Measurements from ENCODE around the gene RBM19.
A peak's percentile ranks its signal among the peaks of the same experiment; 100 is the strongest.

Gene RBM19

GRCh38 chr12:113852695-113853490 lies 113.2 kb downstream of the RBM19 start:
- DNase-seq: no peak

GRCh38 chr12:113852264-113852663 lies 113.9 kb downstream of the RBM19 start:
- DNase-seq: no peak

GRCh38 chr12:113850309-113851056 lies 115.6 kb downstream of the RBM19 start:
- DNase-seq: peak; percentile 10

- no peak for DNase-seq
These were observed 118.3 kb downstream of the RBM19 start for GRCh38 chr12:113847856-113848255.

DNA sequence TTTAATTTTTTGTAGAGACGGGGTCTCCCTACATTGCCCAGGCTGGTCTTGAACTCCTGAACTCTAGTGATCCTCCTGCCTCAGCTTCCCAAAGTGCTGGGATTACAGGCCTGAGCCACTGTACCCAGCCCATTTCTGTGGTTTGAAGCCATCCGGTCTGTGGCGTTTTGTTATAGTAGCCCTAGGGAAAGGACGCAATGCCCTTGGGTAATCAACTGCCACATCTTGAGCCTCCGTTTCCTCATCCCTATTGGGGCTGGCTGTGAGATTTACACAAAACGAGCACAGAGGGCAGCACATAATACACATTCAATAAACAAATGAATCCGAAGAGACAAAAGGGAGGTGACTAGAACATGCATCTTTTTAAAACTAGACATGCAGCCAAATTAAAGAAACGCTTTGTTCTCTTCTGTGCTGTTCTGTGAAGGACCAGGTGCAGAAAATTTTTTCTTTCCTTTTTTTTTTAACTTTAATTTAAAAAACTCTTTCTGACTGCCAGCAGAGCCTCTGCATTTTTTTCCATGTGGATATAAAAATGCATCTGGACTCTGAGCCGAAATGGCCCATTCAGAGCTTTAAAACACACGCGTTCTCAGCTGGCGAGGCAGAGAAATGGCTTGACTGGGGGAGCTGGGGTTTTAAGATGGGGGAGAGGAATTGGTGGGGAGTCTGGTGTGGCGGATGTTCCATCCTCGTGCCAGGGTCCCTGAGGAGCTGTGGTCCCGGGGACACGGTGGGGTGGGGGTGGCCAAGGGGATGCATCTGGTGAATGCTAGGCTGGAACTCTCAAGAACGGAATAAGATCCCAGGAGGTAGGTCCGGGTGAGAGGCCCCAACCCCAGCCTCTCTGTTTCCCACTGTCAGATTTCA lies 119.0 kb downstream of the RBM19 start:
- DNase-seq: no peak

DNA sequence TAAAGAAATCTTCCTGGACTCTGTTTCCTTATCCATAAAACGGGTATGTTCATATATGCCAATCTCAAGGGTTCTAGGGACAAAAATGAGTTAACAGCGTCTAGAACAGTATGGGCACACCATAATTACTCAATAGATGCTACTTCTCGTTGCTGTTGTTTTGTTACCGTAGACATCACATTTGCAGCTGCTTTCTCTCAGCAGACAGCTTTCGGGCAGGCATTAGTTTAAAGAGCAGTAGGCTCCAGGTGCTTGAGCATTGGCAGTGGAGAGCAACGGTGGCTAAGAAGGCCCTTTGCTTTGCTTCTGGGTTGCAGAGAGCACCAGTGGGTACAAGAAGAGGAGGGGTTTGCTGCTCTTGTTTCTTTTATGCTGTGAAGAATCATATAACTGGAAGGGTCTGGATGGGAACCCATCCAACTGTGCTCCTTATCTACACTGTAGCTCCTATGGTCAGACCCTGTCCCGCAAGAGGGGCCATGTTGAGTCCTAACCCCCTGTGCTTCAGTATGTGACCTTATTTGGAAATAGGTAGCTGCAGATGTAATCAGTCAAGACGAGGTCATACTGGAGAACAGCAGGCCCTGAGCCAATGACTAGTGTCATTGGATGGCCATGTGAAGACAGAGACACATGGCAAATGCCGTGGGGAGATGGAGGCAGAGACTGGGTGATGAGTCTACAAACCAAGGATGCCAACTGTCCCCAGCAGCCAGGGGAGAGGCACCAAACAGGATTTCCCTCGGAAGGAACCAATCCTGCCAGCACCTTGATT lies 120.0 kb downstream of the RBM19 start:
- peak; percentile 33 for DNase-seq

DNA sequence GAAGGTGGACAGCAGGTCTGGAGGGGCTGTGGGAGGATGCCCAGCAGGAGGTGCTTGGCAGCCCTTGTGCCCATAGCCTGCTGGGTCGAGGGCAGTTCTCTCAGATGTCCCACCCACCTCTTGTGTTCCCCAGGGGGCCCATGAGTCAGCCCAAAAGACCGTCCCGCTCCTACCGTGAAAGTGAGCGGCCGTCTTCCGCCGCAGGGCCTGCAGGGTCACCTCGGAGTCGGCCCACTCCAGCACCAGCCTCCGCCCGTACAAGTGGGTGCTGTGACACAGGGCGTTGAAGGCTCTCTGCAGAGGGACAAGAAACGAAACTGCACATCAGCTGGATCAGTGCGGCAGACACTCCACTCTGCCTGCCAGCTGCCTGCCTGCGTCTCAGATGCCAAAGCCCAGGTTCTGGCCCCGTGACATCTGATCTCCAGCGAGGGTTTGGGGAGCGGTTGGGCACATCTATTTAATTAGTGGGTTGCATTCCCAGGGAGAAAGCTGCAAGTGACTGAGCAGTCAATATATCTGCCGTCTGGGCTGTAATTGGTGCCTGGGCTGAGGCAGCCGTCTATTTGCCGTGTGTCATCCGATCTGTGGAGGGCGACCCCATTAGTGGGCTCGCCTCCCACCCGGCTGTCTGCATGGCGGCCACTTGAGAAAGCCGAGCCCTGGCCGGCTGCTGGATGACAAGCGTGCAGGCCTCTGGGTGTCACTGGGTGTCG lies 121.5 kb downstream of the RBM19 start:
- DNase-seq: no peak

GRCh38 chr12:113842699-113843098 lies 123.4 kb downstream of the RBM19 start:
- no peak for DNase-seq

DNA sequence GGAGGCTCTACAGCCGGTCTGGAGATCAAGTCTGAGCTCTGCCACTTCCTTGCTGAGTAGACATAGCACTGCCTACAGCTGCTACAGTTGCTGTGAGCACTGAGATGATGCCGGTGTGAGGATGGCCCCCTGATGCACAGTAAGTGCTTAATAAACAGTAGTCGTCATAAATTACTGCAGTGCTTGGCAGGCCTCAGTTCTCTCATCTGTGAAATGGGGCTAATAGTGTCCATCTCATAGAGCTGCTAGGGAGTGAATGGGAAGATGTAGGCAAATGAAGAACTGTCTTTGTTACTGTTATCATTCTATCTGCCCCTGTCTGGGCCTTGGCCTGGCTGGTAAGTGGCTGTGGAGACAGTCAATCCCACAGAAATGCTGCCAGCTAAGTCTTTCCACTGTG lies 124.3 kb downstream of the RBM19 start:
- no peak for DNase-seq

GRCh38 chr12:113840401-113841042 lies 125.6 kb downstream of the RBM19 start:
- no peak for DNase-seq

DNA sequence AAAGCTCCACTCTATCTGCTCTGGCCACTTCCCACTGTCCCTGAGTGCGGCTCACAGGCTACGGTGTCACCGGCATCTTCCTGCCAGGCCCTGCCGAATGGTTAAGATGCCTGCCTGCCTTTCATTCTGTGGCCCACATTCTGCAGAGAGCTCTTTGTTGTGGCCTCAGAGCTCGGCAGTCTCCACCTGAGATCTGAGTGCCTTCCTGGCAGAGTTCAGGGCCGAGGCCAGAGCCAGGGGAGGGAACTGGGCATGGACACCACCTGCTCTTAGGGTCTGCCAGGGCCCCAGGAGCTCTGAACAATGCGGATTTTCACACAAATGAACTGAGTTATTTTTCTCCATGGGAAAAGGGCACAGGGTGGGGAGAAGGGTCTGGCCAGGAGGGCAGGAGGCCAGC lies 127.2 kb downstream of the RBM19 start:
- no peak for DNase-seq

DNA sequence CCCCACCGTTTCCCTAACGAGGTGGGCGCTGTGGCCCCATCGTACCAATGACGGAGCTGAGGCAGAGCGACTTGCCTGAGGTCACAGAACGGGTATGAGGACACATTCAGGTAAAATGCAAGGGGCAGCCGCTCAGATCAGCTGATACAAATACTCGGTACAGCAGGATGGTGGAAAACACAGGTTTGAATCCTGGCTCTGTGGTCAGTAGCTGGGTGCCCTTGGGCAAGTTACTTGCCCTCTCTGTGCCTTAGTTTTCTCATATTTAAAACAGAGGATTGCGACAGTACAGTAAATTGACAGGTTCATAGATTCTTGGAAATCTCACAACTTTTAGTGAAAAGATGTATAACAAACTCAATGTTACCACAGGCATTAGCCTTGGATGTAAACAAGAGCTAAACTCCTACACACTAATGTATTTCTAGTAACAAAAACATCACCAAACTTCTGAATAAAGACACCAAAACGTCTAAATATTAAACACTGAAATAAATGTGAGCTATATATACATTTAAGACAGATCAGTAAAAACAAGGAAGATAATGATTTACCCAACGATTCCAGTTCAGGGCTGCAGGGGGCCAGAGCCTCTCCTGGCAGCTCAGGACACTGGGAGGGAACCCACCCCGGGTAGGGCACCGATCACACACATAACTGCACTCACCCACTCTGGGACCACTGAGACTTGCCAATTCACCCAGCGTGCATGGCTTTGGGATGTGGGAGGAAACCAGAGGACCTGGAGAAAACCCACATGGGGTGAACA lies 128.4 kb downstream of the RBM19 start:
- no peak for DNase-seq

DNA sequence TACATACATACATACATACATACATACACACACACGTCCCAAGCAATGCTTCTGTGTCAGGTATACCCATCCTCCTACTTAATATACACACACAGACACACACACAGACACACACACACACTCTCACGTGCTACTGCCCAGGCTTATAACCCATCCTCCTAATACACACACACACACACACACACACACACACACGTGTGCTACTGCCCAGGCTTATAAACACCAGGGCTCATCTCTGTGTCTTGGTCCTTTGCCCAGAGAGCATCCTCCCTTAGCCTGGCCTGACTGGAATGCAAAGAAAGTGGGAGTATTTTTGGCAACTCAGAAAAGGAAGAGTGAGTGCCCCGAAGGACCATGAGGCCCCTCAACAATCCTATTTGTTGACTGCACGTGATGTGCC lies 129.0 kb downstream of the RBM19 start:
- peak; percentile 20 for DNase-seq

DNA sequence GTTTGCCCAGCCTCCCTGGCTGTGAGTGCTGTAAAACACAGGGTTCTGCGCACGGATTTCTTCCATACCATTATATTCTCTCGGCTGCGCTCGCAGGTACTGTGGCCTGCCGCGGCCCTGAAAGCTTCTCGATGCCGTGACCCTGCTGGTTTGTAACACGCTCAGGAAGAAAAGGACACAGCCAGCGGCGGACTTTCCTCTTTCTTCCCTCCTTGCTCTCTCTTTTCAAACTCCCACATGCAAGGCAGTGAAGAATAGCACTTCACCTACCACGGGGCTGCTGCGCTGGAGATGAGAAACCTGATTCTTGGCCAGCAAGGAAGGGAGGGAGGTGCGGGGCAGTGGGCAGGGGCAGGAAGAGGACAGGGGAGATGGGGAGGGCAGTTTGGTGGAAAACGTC lies 130.2 kb downstream of the RBM19 start:
- no peak for DNase-seq

DNA sequence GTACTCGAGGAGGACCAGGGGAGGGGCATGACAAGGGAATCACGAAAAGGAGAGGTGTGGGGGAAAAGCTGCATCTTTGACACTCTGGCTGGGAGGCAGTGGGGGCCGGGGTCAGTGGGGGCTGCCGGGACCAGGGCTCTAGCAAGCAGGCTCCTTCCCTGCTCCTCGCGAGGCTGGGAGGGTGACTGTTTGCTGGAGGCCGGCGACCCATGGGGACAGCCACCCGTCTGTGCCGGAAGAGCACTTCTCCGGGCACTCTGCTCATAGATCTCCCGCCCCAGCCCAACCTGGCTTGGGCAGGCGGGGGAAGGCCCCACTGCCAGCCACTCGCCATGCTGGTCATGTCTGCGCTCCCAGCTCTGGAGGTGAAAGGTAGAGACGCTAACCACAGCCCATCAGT lies 130.7 kb downstream of the RBM19 start:
- DNase-seq: no peak

DNA sequence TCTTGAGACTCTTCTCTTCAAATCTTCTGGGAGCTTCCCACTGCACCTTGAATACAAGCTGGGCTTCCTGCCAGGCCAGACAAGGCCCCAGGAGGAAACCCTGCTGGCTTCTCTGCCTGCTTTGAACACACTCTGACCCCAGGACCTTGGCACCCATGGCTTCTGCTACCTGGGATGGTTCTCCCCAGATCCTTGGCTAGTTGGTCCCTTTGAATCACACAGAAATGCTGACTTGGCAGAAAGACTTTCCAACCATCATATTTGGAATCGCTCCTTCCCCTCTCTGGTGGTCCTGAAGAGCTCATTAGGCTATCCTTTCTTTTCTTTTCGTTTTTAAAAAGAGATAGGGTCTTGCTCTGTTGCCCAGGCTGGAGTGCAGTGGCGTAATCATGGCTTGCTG lies 132.7 kb downstream of the RBM19 start:
- DNase-seq: no peak

DNA sequence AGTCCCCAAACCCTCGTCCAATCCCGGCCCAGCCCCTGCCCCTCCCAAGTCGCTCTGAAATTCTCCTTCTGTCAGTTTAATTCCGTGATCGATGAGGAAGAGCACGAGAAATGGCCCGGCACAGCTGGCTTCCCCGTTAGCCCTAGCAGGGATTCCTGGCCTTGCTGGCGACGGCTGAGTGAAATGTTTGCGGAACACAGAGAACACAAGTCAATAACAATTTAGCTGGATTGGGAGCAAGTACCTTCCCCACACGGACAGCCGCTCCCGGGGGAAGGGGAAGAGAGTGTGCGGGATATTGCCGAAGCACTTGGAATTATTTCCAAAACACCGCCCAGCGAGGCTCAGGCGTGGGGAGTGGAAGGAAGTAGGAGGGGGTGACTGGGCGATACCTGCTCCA lies 134.6 kb downstream of the RBM19 start:
- DNase-seq: no peak

GRCh38 chr12:113831016-113831415 lies 135.1 kb downstream of the RBM19 start:
- peak; percentile 37 for DNase-seq

DNA sequence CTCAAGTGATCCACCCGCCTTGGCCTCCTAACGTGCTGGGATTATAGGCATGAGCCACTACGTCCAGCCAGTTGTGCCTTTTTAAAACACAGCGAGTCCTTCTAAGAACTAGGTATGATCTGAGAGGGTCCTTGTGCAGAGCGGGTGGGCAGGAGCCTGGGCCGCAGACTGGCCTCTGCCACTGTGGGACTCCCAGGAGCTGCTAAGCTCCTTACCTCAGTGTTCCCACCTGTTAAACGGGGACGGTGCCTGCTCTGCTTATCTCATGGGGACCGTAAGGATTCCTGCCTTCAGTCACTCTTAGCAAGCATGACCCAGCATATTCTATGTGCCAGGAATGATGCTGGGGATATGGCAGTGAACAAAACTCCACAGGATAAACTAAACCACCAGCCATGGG lies 136.9 kb downstream of the RBM19 start:
- no peak for DNase-seq

DNA sequence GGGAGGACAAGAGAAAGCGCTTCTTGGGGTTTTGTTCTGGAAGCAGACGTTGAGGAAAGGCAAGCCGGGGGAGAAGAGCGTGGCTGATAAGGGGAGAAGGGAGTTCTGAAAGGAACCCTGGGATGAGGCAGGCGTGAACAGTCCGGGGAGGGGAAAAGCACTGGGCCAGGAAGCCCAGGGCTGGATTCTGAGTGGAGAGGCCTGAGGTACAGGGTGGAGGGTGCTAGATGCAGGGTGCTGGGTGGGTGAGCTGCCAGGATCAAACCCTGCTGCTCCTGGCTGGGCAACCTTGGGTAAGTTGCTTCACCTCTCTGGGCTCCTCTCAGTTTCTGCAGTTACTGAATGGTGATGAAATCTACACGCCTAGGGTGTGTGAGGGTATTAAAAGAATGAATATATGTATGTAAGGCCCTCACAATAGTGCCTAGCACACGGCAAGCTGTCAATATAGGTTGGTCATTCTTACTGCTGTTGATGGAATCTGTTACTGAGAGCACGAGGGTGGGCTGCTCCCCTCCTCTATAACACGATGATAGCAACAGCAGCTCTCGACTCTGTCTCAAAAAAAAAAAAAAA lies 138.5 kb downstream of the RBM19 start:
- DNase-seq: no peak
